Measurements from ENCODE around the gene RHEB.

DNA sequence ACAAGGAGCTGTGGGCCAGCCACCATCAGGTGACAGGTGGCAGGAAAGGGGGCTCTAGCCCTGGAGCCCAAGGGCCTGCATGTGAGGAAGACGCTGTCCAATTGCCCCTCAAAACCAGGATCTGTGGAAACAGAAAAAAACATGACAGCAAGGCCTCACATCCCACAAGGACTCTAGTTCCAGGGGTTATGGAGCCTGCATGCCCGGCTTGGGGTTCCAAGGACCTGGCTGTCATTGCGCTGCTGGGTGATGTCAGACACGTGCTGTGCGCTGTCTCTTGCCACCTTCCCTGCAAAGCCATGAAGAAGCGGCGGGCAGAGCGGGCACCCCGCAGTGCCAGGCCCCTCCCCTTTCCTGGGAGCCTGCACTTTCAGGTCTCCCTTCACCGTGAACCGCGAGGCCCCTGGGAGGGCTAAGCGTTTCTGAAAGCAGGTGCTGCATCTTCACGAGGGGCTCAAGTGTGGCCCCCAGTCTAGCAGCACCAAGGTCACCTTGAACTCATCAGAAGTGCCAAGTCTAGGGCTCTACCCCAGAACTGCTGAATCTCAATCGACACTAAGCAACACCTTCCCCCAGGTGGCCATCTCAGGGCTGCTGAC lies 64.7 kb downstream of the RHEB start:
- TF ChIP-seq, protein P1, sequence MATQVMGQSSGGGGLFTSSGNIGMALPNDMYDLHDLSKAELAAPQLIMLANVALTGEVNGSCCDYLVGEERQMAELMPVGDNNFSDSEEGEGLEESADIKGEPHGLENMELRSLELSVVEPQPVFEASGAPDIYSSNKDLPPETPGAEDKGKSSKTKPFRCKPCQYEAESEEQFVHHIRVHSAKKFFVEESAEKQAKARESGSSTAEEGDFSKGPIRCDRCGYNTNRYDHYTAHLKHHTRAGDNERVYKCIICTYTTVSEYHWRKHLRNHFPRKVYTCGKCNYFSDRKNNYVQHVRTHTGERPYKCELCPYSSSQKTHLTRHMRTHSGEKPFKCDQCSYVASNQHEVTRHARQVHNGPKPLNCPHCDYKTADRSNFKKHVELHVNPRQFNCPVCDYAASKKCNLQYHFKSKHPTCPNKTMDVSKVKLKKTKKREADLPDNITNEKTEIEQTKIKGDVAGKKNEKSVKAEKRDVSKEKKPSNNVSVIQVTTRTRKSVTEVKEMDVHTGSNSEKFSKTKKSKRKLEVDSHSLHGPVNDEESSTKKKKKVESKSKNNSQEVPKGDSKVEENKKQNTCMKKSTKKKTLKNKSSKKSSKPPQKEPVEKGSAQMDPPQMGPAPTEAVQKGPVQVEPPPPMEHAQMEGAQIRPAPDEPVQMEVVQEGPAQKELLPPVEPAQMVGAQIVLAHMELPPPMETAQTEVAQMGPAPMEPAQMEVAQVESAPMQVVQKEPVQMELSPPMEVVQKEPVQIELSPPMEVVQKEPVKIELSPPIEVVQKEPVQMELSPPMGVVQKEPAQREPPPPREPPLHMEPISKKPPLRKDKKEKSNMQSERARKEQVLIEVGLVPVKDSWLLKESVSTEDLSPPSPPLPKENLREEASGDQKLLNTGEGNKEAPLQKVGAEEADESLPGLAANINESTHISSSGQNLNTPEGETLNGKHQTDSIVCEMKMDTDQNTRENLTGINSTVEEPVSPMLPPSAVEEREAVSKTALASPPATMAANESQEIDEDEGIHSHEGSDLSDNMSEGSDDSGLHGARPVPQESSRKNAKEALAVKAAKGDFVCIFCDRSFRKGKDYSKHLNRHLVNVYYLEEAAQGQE (IDR thresholded peaks at IDR 0.05; ENCODE audit: low read depth, low read length) = no peak
- TF ChIP-seq, protein P2, sequence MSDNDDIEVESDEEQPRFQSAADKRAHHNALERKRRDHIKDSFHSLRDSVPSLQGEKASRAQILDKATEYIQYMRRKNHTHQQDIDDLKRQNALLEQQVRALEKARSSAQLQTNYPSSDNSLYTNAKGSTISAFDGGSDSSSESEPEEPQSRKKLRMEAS (IDR thresholded peaks at IDR 0.05; ENCODE audit: low read depth) = no peak
- TF ChIP-seq EZH2phosphoT487 (IDR thresholded peaks at IDR 0.05; ENCODE audit: borderline replicate concordance, low read depth) (no peak), POLR2AphosphoS5 (IDR thresholded peaks at IDR 0.05; ENCODE audit: low read depth, low read length) (no peak), YY1 (IDR thresholded peaks at IDR 0.05; ENCODE audit: low read depth) (no peak), GABPA (IDR thresholded peaks at IDR 0.05; ENCODE audit: low read depth) (no peak), EP300 (IDR thresholded peaks at IDR 0.05; ENCODE audit: borderline replicate concordance in 1 of 2, low read depth in 1 of 2, low read length in 1 of 2) (no peak), MEF2A (IDR thresholded peaks at IDR 0.05; ENCODE audit: borderline replicate concordance, low read depth) (no peak), RAD21 (IDR thresholded peaks at IDR 0.05; ENCODE audit: low read length) (no peak)
- TF ChIP-seq, protein P3, sequence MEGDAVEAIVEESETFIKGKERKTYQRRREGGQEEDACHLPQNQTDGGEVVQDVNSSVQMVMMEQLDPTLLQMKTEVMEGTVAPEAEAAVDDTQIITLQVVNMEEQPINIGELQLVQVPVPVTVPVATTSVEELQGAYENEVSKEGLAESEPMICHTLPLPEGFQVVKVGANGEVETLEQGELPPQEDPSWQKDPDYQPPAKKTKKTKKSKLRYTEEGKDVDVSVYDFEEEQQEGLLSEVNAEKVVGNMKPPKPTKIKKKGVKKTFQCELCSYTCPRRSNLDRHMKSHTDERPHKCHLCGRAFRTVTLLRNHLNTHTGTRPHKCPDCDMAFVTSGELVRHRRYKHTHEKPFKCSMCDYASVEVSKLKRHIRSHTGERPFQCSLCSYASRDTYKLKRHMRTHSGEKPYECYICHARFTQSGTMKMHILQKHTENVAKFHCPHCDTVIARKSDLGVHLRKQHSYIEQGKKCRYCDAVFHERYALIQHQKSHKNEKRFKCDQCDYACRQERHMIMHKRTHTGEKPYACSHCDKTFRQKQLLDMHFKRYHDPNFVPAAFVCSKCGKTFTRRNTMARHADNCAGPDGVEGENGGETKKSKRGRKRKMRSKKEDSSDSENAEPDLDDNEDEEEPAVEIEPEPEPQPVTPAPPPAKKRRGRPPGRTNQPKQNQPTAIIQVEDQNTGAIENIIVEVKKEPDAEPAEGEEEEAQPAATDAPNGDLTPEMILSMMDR (IDR thresholded peaks at IDR 0.05) = no peak
- TF ChIP-seq, protein P4, sequence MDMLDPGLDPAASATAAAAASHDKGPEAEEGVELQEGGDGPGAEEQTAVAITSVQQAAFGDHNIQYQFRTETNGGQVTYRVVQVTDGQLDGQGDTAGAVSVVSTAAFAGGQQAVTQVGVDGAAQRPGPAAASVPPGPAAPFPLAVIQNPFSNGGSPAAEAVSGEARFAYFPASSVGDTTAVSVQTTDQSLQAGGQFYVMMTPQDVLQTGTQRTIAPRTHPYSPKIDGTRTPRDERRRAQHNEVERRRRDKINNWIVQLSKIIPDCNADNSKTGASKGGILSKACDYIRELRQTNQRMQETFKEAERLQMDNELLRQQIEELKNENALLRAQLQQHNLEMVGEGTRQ (IDR thresholded peaks at IDR 0.05; ENCODE audit: borderline replicate concordance, low read depth, low read length) = no peak
- TF ChIP-seq, protein P5, sequence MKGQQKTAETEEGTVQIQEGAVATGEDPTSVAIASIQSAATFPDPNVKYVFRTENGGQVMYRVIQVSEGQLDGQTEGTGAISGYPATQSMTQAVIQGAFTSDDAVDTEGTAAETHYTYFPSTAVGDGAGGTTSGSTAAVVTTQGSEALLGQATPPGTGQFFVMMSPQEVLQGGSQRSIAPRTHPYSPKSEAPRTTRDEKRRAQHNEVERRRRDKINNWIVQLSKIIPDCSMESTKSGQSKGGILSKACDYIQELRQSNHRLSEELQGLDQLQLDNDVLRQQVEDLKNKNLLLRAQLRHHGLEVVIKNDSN (IDR thresholded peaks at IDR 0.05; ENCODE audit: borderline replicate concordance, low read depth) = no peak
- TF ChIP-seq, protein P6, sequence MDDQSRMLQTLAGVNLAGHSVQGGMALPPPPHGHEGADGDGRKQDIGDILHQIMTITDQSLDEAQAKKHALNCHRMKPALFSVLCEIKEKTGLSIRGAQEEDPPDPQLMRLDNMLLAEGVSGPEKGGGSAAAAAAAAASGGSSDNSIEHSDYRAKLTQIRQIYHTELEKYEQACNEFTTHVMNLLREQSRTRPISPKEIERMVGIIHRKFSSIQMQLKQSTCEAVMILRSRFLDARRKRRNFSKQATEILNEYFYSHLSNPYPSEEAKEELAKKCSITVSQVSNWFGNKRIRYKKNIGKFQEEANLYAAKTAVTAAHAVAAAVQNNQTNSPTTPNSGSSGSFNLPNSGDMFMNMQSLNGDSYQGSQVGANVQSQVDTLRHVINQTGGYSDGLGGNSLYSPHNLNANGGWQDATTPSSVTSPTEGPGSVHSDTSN (IDR thresholded peaks at IDR 0.05) = no peak
